PC-3 (cell line): ENCODE results near the gene CHAD. TPM values are rescaled to one million over a fixed set of nuclear protein-coding genes. Genes with fewer than 3 reads are reported as not detected.
"Not testable (repeated sequence)": the region's sequence is repeated elsewhere in the genome, so short reads cannot be mapped to it uniquely, and the experiment has no call there.

ENCODE experiments used
- ATAC-seq: fragments of 200-7000 bp; cut with Tn5 transposase; 2 replicates; pipeline ENCODE4 v1.9.1; 2020; ENCODE audit warnings: mild to moderate bottlenecking, moderate library complexity
- BruUV-seq: library from RNA; stranded (reverse); fragments of 400-500 nt; replicated peaks from 2 replicates; lab custom pipeline; 2021; lab: Mats Ljungman, UMichigan
- CTCF ChIA-PET: fragments of 300-600 bp; sonication (Branson Sonifier 250); formaldehyde crosslinking; loops from one replicate; lab custom pipeline; 2022; ENCODE audit warnings: antibody characterized with exemption; lab: Charles Lee
- POLR2A ChIA-PET: fragments of 300-600 bp; sonication (Branson Sonifier 250); formaldehyde crosslinking; loops from one replicate; lab custom pipeline; 2022; ENCODE audit warnings: antibody characterized with exemption; ENCODE audit not compliant: unreplicated experiment; lab: Charles Lee
- DNase-seq: peaks from one replicate; pipeline ENCODE4 v3.0.0-alpha.2; 2015
- H2AFZ ChIP-seq: fragments of 300-600 bp; sonication (generic); 2 replicates; pipeline ENCODE4 v1.6.0; 2016; ENCODE audit warnings: antibody characterized with exemption, low read length
- H3F3A ChIP-seq: fragments of 300-600 bp; sonication (generic); one replicate; pipeline ENCODE4 v1.6.0; 2017; ENCODE audit warnings: antibody characterized with exemption, low read length, control low read depth, mild to moderate bottlenecking; ENCODE audit not compliant: unreplicated experiment
- H3K27ac ChIP-seq: fragments of 300-600 bp; sonication (generic); 2 replicates; pipeline ENCODE4 v1.5.1; 2016; ENCODE audit warnings: mild to moderate bottlenecking, low read length
- H3K27me3 ChIP-seq: fragments of 300-600 bp; sonication (generic); 2 replicates; pipeline ENCODE4 v1.6.1; 2016; ENCODE audit warnings: low read length, mixed read lengths
- H3K36me3 ChIP-seq: fragments of 300-600 bp; sonication (generic); 2 replicates; pipeline ENCODE4 v1.6.1; 2016; ENCODE audit warnings: low read depth, mixed run types, low read length, mixed read lengths
- H3K4me1 ChIP-seq: fragments of 300-600 bp; sonication (generic); 2 replicates; pipeline ENCODE4 v1.5.1; 2016; ENCODE audit warnings: low read length; ENCODE audit not compliant: insufficient read depth
- H3K4me2 ChIP-seq: fragments of 300-600 bp; sonication (generic); 2 replicates; pipeline ENCODE4 v1.6.0; 2016; ENCODE audit warnings: low read length
- H3K4me3 ChIP-seq: fragments of 300-600 bp; sonication (generic); 2 replicates; pipeline ENCODE4 v1.5.1; 2016; ENCODE audit warnings: mild to moderate bottlenecking, low read length, mixed read lengths
- H3K79me2 ChIP-seq: fragments of 300-600 bp; sonication (generic); 2 replicates; pipeline ENCODE4 v1.6.1; 2017; ENCODE audit warnings: low read length, mixed read lengths
- H3K9ac ChIP-seq: fragments of 300-600 bp; sonication (generic); 2 replicates; pipeline ENCODE4 v1.6.0; 2016; ENCODE audit warnings: mild to moderate bottlenecking, low read length
- H3K9me2 ChIP-seq: fragments of 300-600 bp; sonication (generic); replicated peaks from 2 replicates; pipeline ENCODE4 v1.6.1; 2016; ENCODE audit warnings: mixed run types, low read length, mixed read lengths
- H3K9me3 ChIP-seq: fragments of 300-600 bp; sonication (generic); 2 replicates; pipeline ENCODE4 v1.6.1; 2016; ENCODE audit warnings: low read length, mixed read lengths
- H4K20me1 ChIP-seq: fragments of 300-600 bp; sonication (generic); 2 replicates; pipeline ENCODE4 v1.6.1; 2016; ENCODE audit warnings: low read length, mixed read lengths
- EZH2 ChIP-seq: fragments of 300-600 bp; sonication (generic); IDR thresholded peaks from one replicate; pipeline ENCODE4 v1.6.1; 2017; ENCODE audit warnings: antibody characterized with exemption, mild to moderate bottlenecking, low read length; ENCODE audit not compliant: unreplicated experiment
- EZH2phosphoT487 ChIP-seq: fragments of 300-600 bp; sonication (generic); IDR thresholded peaks from 2 replicates; pipeline ENCODE4 v1.6.1; 2018; ENCODE audit warnings: mild to moderate bottlenecking, antibody characterized with exemption, low read length, borderline replicate concordance
- intact Hi-C: fragments of 100-400 bp; cut with micrococcal nuclease; formaldehyde crosslinking; loops from 2 replicates; pipeline ENCODE4 v1.9.0; 2023
- total RNA-seq: library from RNA; depleted of rRNA; stranded (reverse); fragments of >200 nt; gene quantifications from 2 replicates; pipeline ENCODE4 v1.2.3, GENCODE V29; 2014
- TF ChIP-seq, protein P1 (sequence below): fragments of 300-600 bp; sonication (generic); conservative IDR thresholded peaks from 2 replicates; pipeline ENCODE4 v1.5.1; 2017; ENCODE audit warnings: antibody characterized with exemption, low read depth, mild to moderate bottlenecking, low read length

Gene CHAD
- total RNA-seq, 1 experiment from 2014 or later = not detected

DNA sequence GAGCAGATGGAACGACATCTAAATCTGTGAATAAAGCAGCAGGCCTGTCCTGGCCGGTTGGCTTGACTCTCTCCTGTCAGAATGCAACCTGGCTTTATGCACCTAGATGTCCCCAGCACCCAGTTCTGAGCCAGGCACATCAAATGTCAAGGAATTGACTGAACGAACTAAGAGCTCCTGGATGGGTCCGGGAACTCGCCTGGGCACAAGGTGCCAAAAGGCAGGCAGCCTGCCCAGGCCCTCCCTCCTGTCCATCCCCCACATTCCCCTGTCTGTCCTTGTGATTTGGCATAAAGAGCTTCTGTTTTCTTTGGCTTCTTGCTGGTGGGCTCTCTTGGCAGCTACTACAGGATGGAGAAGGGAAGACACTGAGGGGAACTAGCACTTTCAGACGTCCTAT, 5.8 kb upstream of the CHAD start:
- Histone ChIP-seq H3K4me2 (no peak overlapping the region), H3F3A (no peaks in the 10 kb centered on the region), H3K4me3 (no peak overlapping the region), H3K9me2 (no peaks in the 10 kb centered on the region), H3K27me3 (no peaks in the 10 kb centered on the region), H4K20me1 (no peaks in the 10 kb centered on the region), H3K4me1 (peaks cover 8% of the 10 kb centered on the region), H3K27ac (no peak overlapping the region), H3K36me3 (no peaks in the 10 kb centered on the region), H3K9ac (no peak overlapping the region), H3K79me2 (peaks cover 6% of the 10 kb centered on the region), H3K9me3 (no peaks in the 10 kb centered on the region), H2AFZ (no peak overlapping the region)
- TF ChIP-seq, protein P1, sequence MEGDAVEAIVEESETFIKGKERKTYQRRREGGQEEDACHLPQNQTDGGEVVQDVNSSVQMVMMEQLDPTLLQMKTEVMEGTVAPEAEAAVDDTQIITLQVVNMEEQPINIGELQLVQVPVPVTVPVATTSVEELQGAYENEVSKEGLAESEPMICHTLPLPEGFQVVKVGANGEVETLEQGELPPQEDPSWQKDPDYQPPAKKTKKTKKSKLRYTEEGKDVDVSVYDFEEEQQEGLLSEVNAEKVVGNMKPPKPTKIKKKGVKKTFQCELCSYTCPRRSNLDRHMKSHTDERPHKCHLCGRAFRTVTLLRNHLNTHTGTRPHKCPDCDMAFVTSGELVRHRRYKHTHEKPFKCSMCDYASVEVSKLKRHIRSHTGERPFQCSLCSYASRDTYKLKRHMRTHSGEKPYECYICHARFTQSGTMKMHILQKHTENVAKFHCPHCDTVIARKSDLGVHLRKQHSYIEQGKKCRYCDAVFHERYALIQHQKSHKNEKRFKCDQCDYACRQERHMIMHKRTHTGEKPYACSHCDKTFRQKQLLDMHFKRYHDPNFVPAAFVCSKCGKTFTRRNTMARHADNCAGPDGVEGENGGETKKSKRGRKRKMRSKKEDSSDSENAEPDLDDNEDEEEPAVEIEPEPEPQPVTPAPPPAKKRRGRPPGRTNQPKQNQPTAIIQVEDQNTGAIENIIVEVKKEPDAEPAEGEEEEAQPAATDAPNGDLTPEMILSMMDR = no peak
- TF ChIP-seq EZH2 = no peak
- TF ChIP-seq EZH2phosphoT487 = no peak
- ChIA-PET CTCF (no interaction called here), POLR2A (no interaction called here)
- intact Hi-C loops = no loop called here
- ATAC-seq (no peak), DNase-seq (no peak)
- no TSS peak for BruUV-seq

DNA sequence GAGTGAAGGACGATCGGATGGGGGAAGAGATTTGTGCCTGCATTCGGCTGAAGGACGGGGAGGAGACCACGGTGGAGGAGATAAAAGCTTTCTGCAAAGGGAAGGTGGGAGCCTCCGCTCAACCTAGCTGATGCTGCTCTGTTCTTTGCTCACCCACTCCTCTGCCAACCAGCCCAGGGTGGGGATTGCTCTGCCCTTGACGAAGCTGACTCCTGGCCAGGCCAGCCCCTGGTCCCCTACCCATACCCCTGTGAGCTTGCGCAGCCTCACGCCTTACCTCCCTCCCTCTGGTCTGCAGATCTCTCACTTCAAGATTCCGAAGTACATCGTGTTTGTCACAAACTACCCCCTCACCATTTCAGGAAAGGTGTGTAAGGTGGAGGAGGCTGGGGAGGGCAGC, 5.2 kb upstream of the CHAD start:
- H3K9me2 ChIP-seq = no peaks in the 10 kb centered on the region
- intact Hi-C loops = no loop called here
- no peaks in the 10 kb centered on the region for H3K27me3 ChIP-seq
- no peaks in the 10 kb centered on the region for H3K36me3 ChIP-seq
- H3K4me2 ChIP-seq = no peak overlapping the region
- H3K4me1 ChIP-seq = peaks cover 7% of the 10 kb centered on the region
- peaks cover under 1% of the 10 kb centered on the region for H3K79me2 ChIP-seq
- H4K20me1 ChIP-seq = no peaks in the 10 kb centered on the region
- ChIA-PET POLR2A (no interaction called here), CTCF (no interaction called here)
- no peaks in the 10 kb centered on the region for H3K9me3 ChIP-seq
- no peak overlapping the region for H3K9ac ChIP-seq
- no peaks in the 10 kb centered on the region for H3F3A ChIP-seq
- no peak for TF ChIP-seq EZH2phosphoT487
- TF ChIP-seq EZH2 = no peak
- TF ChIP-seq, protein P1 = no peak
- H3K27ac ChIP-seq = no peak overlapping the region
- no peak overlapping the region for H3K4me3 ChIP-seq
- no peak overlapping the region for H2AFZ ChIP-seq
- ATAC-seq = no peak
- no TSS peak for BruUV-seq
- no peak for DNase-seq

DNA sequence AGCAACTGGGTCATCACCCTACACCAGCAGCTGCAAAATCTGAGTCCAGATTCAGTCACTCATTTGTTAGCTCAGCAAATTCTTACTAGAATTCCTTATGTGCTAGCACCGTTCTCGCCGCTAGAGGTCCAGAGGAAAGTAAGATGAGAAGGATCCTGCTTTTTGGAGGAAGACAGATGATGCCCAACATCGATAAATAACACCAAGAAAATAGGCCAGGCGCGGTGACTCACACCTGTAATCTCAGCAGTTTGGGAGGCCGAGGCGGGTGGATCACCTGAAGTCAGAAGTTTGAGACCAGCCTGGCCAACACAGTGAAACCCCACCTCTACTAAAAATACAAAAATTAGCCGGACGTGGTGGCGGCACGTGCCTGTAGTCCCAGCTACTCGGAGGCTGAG, 4.1 kb upstream of the CHAD start:
- H3K9me3 ChIP-seq, H3K4me1 ChIP-seq, H3F3A ChIP-seq, POLR2A ChIA-PET, H3K27me3 ChIP-seq, BruUV-seq, H3K4me2 ChIP-seq, H2AFZ ChIP-seq, H3K9ac ChIP-seq, H3K27ac ChIP-seq, H4K20me1 ChIP-seq, intact Hi-C loops, H3K79me2 ChIP-seq, H3K4me3 ChIP-seq, H3K36me3 ChIP-seq, H3K9me2 ChIP-seq: not testable (repeated sequence)
- DNase-seq (peak; percentile 78), ATAC-seq (peak; percentile 65)
- CTCF ChIA-PET = interaction anchor here (0.7 to 1.0 kb wide), 2 partner anchors 75 to 111 kb away, joined by 4 read pairs; partner anchors contain the start of gene LRRC59
- TF ChIP-seq, protein P1 = peak; percentile 57
